Upper lobe of left lung (tissue), 6 donors: Measurements from ENCODE around the gene PSMB5. TPM values are rescaled to one million over a fixed set of nuclear protein-coding genes. Genes with fewer than 3 reads are reported as not detected.

ENCODE experiments used
- ATAC-seq, 2 donors: fragments of 200-7000 bp; cut with Tn5 transposase; one replicate each; pipeline ENCODE4 v1.9.1; 2022; ENCODE audit warnings: mild to moderate bottlenecking in 2 of 2, moderate library complexity in 2 of 2; ENCODE audit not compliant: low FRiP score in 2 of 2
- DNase-seq, 2 donors: peaks; one replicate each; pipeline ENCODE4 v3.0.0-alpha.2; 2019 to 2020
- H3K27ac ChIP-seq, 4 donors: fragments of 200-600 bp; sonication (generic); one replicate each; pipeline ENCODE4 v1.5.1; 2016 to 2019
- H3K27me3 ChIP-seq, 4 donors: fragments of 200-600 bp; sonication (generic); one replicate each; pipeline ENCODE4 v1.5.1; 2017 to 2019
- H3K36me3 ChIP-seq, 4 donors: fragments of 200-600 bp; sonication (generic); one replicate each; pipeline ENCODE4 v1.5.1; 2016 to 2019
- H3K4me1 ChIP-seq, 4 donors: fragments of 200-600 bp; sonication (generic); one replicate each; pipeline ENCODE4 v1.5.1; 2018 to 2019
- H3K4me3 ChIP-seq, 4 donors: fragments of 200-600 bp; sonication (generic); one replicate each; pipeline ENCODE4 v1.5.1; 2017 to 2019; ENCODE audit warnings: mild to moderate bottlenecking in 2 of 4, moderate library complexity in 1 of 4
- H3K9me3 ChIP-seq, 4 donors: fragments of 200-600 bp; sonication (generic); one replicate each; pipeline ENCODE4 v1.5.1; 2018 to 2019
- EP300 ChIP-seq, 4 donors: sonication (generic); formaldehyde crosslinking; IDR thresholded peaks; one replicate each; pipeline ENCODE4 v1.5.1; 2017; ENCODE audit warnings: antibody characterized with exemption in 4 of 4, control low read depth in 2 of 4
- POLR2A ChIP-seq, 4 donors: fragments of 450-650 bp; IDR thresholded peaks; one replicate each; pipeline ENCODE4 v1.5.1; 2016 to 2017; ENCODE audit warnings: antibody characterized with exemption in 4 of 4, mild to moderate bottlenecking in 2 of 4
- POLR2AphosphoS5 ChIP-seq, 2 donors: sonication (generic); formaldehyde crosslinking; IDR thresholded peaks; one replicate each; pipeline ENCODE4 v1.5.1; 2017; ENCODE audit warnings: antibody characterized with exemption in 2 of 2
- WGBS, 2 donors: methylation state at CpG; one replicate each; pipeline ENCODE4 v1.1.5; 2017 to 2018; 5-methylcytosine and 5-hydroxymethylcytosine counted together
- total RNA-seq, 6 donors: library from RNA; depleted of rRNA in 4 of 6; stranded (reverse); fragments of >200 nt in 4 of 6; gene quantifications; one replicate each; pipeline versions ENCODE4 v1.1.0 to v1.2.1, GENCODE V29; 2016 to 2021
- TF ChIP-seq, protein P1 (sequence below), 6 experiments: fragments of 450-650 bp in 4 of 6; fragments of 200-600 bp in 2 of 6; sonication (generic) in 2 of 6; IDR thresholded peaks; one replicate each; pipeline ENCODE4 v1.5.1; 2016 to 2019; ENCODE audit warnings: antibody characterized with exemption in 6 of 6
- donor health status: DM: no; HTN: no; CAD: no; lungs with moderate emphysema.
- donor health status: DM: no; HTN: yes; CAD: no; lungs with severe emphysema.

Gene PSMB5
- total RNA-seq, 6 donors from 2014 or later, result 58.7 to 147 (median 86.1) TPM

DNA sequence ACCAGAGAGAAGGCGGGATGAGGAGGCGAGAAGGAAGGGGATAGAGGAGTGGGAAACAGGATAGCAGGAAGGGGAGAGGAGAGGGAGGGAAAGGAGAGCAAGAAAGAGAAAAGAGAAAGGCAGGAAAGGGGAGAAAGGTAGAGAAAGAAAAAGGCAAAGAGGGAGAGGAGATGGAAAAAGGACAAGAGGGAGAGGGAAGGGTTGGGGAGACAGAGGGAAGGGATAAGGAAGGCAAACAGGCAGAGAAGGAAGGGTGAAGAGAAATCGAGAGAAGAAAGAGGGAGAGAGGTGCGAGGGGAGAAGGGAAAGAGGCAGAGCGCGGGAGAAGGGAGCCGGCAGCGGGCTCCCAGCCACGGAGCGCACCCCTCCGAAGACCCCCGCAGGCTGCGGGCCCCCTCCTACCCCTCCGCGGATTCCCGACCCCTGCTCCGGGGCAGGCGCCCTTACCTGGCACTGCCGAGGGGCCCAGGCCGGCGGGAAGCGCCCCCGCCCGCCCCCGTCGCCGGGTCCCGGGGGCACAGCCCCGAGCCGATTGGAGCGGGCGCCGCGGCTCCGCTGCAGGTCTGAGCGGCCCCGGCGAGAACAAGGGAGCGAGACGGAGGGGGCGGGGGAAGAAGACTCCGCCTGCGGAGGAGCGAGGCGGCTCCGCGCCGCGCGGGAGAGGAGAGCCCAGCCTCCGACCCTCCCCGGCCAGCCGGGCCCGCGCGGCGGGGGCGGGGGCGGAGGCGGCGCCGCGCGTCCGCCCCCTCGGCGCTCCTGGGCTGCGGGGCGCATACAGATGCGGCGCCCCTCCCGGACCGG lies 22.5 kb upstream of the PSMB5 start, which contains the start of gene CDH24:
Gene CDH24 (minus strand): TSS at position 565 of the 801 bp plus-strand sequence. CDS start 1,787 bp downstream, outside the sequence.
- no peaks in the 10 kb centered on the region for H3K9me3 ChIP-seq
- no peaks in the 10 kb centered on the region for H3K27me3 ChIP-seq
- peaks cover 23 to 40% (median 35%) of the 10 kb centered on the region in 4 donors for H3K36me3 ChIP-seq
- ATAC-seq, result peak; percentile 17 to 84
- H3K4me1 ChIP-seq, result peaks cover 21 to 26% (median 23%) of the 10 kb centered on the region in 4 donors
- 3 to 5% methylated on average over 23 to 34 of the region's 73 CpGs for WGBS, 2 donors
- no peak for TF ChIP-seq EP300 (IDR thresholded peaks at IDR 0.05)
- peak in 1 of 4 donors; percentile 25 for TF ChIP-seq POLR2A (IDR thresholded peaks at IDR 0.05)
- peak within 1 kb of the TSS; percentile 52 to 82 (median 62) for H3K27ac ChIP-seq
- peak; percentile 74 to 93 for DNase-seq
- H3K4me3 ChIP-seq, result peak within 1 kb of the TSS; percentile 30 to 88 (median 76)

DNA sequence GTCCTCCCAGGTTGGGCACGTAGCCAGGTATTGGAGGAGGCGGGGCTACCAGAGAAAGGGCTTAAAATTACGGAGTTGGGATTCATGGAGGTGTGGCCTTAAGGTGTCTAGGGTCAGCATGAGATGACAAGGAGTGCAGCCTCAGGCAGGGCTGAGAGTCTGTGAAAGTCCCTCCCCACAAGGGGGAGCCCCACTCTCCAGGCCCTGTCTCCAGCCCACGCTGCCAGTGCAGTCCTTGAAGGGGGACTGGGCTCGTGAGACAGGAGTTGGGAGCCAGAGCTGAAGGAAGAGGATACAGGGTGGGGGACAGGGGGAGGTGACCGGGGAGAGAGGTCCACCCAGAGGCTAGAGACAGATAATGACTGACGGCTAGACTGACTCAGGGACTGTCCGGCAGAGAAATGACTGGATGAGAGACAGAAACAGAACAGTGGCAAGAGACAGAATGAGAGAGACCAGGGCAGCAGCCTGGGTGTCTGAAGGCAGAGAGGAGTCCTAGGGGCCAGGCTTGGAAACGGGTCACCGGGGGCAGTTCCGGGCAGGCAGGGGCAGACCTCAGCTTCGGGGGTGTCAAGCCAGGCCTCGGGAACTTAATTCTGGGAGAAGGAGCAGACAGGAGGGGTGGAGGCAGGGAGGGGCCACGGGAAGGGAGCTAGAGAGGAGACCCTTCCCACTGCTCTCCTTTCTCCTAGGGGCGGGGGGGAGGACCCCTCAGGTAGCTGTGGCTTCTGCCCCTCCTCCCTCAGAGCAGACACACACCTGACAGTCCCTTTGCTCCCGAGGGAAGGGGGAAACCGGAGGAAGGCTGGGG lies 21.6 kb upstream of the PSMB5 start:
- WGBS, 2 donors, result 8 to 11% methylated on average over 16 to 17 of the region's 17 CpGs
- peaks cover 18 to 22% (median 20%) of the 10 kb centered on the region in 4 donors for H3K4me1 ChIP-seq
- peak; percentile 43 to 79 for DNase-seq
- no peaks in the 10 kb centered on the region for H3K9me3 ChIP-seq
- H3K4me3 ChIP-seq, result peak overlapping the region in 3 of 4 donors; percentile 68 to 88 (median 84)
- no peak for TF ChIP-seq POLR2AphosphoS5 (IDR thresholded peaks at IDR 0.05)
- TF ChIP-seq POLR2A (IDR thresholded peaks at IDR 0.05), result no peak
- TF ChIP-seq EP300 (IDR thresholded peaks at IDR 0.05), result no peak
- TF ChIP-seq, protein P1, sequence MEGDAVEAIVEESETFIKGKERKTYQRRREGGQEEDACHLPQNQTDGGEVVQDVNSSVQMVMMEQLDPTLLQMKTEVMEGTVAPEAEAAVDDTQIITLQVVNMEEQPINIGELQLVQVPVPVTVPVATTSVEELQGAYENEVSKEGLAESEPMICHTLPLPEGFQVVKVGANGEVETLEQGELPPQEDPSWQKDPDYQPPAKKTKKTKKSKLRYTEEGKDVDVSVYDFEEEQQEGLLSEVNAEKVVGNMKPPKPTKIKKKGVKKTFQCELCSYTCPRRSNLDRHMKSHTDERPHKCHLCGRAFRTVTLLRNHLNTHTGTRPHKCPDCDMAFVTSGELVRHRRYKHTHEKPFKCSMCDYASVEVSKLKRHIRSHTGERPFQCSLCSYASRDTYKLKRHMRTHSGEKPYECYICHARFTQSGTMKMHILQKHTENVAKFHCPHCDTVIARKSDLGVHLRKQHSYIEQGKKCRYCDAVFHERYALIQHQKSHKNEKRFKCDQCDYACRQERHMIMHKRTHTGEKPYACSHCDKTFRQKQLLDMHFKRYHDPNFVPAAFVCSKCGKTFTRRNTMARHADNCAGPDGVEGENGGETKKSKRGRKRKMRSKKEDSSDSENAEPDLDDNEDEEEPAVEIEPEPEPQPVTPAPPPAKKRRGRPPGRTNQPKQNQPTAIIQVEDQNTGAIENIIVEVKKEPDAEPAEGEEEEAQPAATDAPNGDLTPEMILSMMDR (IDR thresholded peaks at IDR 0.05), result peak; percentile 58 to 71 (median 64)
- no peaks in the 10 kb centered on the region for H3K27me3 ChIP-seq
- H3K36me3 ChIP-seq, result peaks cover 19 to 32% (median 28%) of the 10 kb centered on the region in 4 donors
- H3K27ac ChIP-seq, result peak overlapping the region in 3 of 4 donors; percentile 7 to 82 (median 10)
- ATAC-seq, result peak; percentile 63 to 75

DNA sequence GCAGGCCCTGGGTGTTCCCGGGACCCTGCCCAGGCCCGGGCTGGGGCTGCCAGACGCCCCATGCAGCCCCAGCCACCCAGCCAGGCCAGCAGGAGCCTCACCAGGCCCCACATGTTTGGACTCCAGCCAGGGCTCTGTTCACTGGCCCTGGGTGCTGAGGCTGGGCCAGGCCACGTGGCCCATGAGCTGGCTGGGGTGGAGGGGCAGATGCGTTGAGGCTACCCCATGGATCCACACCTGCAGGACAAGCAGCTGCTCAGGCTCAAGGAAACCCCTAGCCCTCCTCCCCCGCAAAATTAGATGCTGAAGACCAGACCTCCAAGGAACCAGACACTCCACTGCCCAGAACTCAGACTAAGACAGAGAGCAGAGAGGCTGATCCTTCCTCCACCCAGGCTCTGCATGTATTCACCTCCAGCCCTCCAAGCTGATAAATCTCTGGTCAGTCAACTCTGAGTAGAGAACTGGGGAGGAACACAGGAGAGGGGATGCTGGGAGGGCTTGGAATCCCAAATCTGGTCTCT lies 21.0 kb upstream of the PSMB5 start:
- 83% methylated on average over 4 of the region's 6 CpGs; no CpG with 5 or more reads in 1 of the 2 donors for WGBS, 2 donors
- peak overlapping the region in 1 of 4 donors; percentile 18 for H3K27ac ChIP-seq
- no peak overlapping the region for H3K4me3 ChIP-seq
- TF ChIP-seq POLR2A (IDR thresholded peaks at IDR 0.05) (no peak), POLR2AphosphoS5 (IDR thresholded peaks at IDR 0.05) (no peak), EP300 (IDR thresholded peaks at IDR 0.05) (no peak)
- TF ChIP-seq, protein P1 (IDR thresholded peaks at IDR 0.05), result no peak
- H3K36me3 ChIP-seq, result peaks cover 12 to 25% (median 21%) of the 10 kb centered on the region in 4 donors
- peaks cover 18 to 22% (median 20%) of the 10 kb centered on the region in 4 donors for H3K4me1 ChIP-seq
- ATAC-seq (no peak), DNase-seq (peak in 1 of 2 donors; percentile 58)
- no peaks in the 10 kb centered on the region for H3K27me3 ChIP-seq
- H3K9me3 ChIP-seq, result no peaks in the 10 kb centered on the region

DNA sequence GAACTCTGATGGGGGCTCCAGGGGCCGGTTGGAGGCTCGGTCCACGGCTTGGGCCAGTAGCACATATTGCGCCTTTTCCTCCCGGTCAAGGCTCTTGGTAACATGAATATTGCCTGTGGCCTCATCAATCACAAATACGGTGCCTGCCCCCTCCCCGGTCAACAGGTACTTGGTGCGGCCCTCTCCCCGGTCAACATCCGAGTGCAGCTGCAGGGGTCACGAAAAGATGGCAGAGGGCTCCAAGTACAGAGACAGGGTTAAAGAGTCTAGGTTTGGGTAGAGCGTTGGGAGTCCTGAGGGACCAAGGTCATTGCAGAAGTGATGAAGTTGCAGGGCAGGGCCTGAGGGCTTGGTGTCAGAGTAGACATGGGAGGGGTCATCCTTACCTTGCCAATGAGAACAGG lies 20.4 kb upstream of the PSMB5 start:
- H3K4me1 ChIP-seq, result peaks cover 18 to 22% (median 20%) of the 10 kb centered on the region in 4 donors
- H3K27ac ChIP-seq, result no peak overlapping the region
- DNase-seq, result no peak
- ATAC-seq, result no peak
- WGBS, 2 donors, result 96 to 98% methylated on average over 12 of the region's 12 CpGs
- peaks cover 7 to 20% (median 16%) of the 10 kb centered on the region in 4 donors for H3K36me3 ChIP-seq
- TF ChIP-seq POLR2A (IDR thresholded peaks at IDR 0.05), result no peak
- no peak for TF ChIP-seq POLR2AphosphoS5 (IDR thresholded peaks at IDR 0.05)
- TF ChIP-seq, protein P1 (IDR thresholded peaks at IDR 0.05), result no peak
- TF ChIP-seq EP300 (IDR thresholded peaks at IDR 0.05), result no peak
- H3K9me3 ChIP-seq, result no peaks in the 10 kb centered on the region
- H3K27me3 ChIP-seq, result no peaks in the 10 kb centered on the region
- H3K4me3 ChIP-seq, result no peak overlapping the region
